ENCODE data around the gene ATP1A4.

ATP1A4 gene

DNA sequence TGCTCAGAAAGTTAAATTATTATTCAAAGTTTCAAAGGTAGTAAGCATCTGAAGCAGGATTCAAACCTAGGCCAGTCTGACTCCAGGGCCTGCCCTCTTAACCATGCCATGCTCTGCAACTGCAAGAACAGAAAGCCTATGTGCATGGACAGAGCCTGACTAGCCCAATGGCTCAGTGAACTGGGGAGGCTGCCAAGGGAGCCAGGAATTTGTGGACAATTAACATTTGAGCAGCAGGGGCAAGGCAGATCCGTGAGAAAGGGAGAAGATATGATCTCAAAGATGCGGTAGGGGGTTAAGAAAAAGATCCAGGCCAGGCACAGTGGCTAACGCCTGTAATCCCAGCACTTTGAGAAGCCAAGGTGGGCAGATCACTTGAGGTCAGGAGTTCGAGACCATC, 6.5 kb upstream of the ATP1A4 start:
- no peak for DNase-seq (ENCODE audit: low spot score)

DNA sequence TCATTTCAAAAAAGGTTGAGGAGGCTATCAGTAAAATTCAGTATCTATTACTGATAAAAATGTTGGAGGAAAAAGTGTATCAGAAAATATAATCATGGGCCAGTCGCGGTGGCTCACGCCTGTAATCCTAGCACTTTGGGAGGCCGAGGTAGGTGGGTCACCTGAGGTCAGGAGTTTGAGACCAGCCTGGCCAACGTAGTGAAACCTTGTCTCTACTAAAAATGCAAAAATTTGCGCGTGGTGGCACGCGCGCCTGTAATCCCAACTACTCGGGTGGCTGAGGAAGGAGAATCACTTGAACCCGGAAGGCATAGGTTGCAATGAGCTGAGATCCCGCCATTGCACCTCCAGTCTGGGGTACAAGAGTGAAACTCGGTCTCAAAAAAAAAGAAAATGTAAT, 5.3 kb upstream of the ATP1A4 start:
- no peak for DNase-seq (ENCODE audit: low spot score)

GRCh38 chr1:160148121-160148520, 3.3 kb upstream of the ATP1A4 start:
- DNase-seq (ENCODE audit: low spot score): no peak

- DNase-seq (ENCODE audit: low spot score): no peak
Observed at GRCh38 chr1:160149233-160149632, 2.2 kb upstream of the ATP1A4 start.

- DNase-seq (ENCODE audit: low spot score): no peak
Observed at GRCh38 chr1:160149716-160150115, 1.7 kb upstream of the ATP1A4 start.

GRCh38 chr1:160154790-160155189, 3.4 kb downstream of the ATP1A4 start:
- no peak for DNase-seq (ENCODE audit: low spot score)

DNA sequence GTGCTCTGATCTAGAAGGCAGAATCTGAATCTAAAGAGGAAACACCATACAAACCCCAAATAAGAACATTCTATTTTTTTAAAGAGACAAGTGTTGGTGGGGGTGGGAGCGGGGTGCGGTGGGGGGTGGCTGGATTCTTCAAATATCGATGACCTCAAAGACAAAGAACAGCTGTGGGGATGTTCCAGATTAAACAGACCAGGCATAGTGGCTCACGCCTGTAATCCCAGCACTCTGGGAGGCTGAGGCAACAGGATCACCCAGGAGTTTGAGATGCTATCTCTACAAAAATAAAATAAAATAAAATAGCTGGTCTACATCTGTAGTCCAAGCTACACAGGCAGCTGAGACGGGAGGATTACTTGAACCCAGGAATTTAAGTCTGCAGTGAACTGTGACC, 5.0 kb downstream of the ATP1A4 start:
- no peak for DNase-seq (ENCODE audit: low spot score)

DNA sequence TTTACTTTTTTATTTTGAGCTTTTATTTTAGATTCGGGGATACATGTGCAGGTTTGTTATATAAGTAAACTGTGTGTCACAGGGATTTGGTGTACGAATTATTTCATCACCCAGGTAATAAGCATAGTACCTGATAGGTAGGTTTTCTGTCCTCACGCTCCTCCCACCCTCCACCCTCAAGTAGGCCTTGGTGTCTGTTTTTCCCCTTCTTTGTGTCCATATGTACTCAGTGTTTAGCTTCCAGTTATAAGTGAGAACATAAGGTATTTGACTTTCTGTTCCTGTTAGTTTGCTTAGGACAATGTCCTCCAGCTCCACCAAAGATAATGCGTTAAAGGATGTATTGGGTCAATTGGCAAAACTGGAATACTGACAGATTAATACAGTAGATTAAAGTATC, 5.8 kb downstream of the ATP1A4 start:
- DNase-seq (ENCODE audit: low spot score): no peak

- no peak for DNase-seq (ENCODE audit: low spot score)
Observed at GRCh38 chr1:160158031-160158430, 6.6 kb downstream of the ATP1A4 start.

DNA sequence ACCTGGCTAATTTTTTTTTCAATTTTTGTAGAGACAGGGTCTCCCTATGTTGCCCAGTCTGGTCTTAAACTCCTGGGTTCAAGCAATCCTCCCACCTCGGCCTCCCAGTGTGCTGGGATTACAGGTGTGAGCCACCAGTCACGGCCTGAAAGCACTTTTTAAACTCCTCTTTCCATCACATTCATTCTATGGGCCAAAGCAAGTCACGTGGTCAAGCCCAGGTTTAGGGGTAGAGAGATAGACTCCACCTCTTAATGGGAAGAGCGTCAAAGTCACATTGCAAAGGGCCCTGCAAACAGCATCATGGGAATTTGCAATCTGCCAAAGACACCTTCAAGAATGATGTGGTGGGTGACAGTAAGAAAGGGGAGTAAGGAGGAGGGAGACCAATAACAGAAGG, 7.1 kb downstream of the ATP1A4 start:
- no peak for DNase-seq (ENCODE audit: low spot score)

DNA sequence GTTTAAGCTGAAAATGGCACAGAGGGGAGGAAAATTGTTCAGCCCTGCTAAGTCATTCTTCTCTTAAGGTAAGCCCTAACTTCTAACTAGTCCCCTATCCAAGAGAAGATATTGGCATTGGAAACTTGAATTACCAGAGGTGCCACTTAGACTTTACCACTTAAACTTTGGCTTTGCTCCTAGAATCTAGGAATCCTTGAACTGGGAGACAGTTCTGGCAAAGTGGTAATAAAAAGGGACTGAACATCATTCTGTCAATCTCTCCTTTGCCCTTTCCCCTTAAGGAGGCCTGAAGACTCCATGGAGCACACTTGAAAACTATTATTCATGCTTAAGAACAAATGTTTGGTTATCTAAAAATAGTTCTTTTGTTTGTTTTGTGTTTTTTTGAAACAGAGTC, 8.4 kb downstream of the ATP1A4 start:
- no peak for DNase-seq (ENCODE audit: low spot score)

- DNase-seq (ENCODE audit: low spot score): no peak
Observed at GRCh38 chr1:160161965-160162705, 10.7 kb downstream of the ATP1A4 start.

DNA sequence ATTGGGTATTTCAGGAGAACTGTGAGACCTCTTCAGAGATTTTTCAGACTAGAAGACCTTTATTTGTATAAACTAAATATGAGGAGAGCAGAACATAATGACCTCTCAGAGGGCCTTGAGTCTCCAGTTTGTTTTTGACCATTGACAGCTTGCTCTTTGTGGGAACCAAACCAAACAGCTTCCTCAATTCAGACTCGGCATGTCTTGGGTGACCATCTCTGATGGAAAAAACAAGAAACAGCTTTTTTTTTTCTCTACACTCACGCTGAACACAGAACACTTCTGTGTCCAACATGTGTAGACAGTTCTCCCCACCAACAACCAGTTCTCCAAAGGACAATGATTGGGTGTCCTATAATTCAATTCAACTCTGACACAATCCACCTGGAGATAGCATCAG, 11.5 kb downstream of the ATP1A4 start:
- DNase-seq (ENCODE audit: low spot score): no peak

- DNase-seq (ENCODE audit: low spot score): no peak
Observed at GRCh38 chr1:160163615-160164014, 12.2 kb downstream of the ATP1A4 start.

DNA sequence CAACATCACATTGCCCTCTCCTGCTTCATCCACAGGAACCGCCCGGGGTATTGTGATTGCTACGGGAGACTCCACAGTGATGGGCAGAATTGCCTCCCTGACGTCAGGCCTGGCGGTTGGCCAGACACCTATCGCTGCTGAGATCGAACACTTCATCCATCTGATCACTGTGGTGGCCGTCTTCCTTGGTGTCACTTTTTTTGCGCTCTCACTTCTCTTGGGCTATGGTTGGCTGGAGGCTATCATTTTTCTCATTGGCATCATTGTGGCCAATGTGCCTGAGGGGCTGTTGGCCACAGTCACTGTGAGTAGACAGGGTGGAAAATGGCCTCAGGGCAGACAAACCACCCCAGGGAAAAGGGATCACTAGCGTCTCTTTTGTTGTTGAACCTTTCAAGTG, 12.7 kb downstream of the ATP1A4 start:
- no peak for DNase-seq (ENCODE audit: low spot score)

DNA sequence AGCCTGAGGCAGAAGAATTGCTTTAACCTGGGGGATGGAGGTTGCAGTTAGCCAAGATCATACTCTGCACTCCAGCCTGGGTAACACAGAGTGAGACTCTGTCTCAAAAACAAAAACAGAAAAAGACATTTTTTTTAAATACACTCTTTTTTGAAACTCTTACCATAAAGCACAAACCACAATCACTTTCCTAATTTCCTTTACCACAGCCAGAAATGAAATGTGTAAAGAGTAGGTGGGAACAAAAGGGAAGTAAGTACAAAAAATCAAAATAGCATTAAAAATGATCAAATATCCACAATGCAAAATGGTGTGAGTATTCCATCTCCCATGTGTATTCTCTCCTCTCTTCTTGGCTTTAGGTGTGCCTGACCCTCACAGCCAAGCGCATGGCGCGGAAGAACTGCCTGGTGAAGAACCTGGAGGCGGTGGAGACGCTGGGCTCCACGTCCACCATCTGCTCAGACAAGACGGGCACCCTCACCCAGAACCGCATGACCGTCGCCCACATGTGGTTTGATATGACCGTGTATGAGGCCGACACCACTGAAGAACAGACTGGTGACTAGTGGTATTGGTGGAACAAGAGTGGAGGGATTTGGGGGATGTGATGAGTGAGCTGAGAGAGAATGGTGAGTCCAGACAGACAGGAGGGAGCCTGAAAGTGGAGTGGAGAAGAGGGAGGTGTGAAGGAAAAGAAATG, 14.9 kb downstream of the ATP1A4 start:
- no peak for DNase-seq (ENCODE audit: low spot score)

- DNase-seq (ENCODE audit: low spot score): no peak
Observed at GRCh38 chr1:160167056-160167455, 15.7 kb downstream of the ATP1A4 start.

DNA sequence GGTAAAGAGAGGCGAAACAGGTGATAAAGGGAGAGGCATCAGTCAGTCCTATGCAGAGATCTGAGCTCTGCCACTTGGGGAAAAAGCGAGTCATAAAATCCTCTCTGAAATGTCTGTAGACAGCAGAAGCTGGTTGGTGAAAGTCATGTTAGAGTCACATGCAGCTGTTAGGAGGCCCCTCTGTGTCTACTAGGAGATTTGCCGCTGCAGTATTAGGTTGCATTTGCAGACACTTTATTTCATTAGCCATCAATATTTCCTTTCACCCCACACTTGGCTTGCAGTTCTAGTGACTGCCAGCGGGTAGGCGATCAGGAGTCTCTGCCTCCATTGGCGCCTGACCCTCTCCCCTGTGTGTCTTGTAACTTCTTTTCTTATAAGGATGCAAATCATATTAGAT, 16.2 kb downstream of the ATP1A4 start:
- no peak for DNase-seq (ENCODE audit: low spot score)

DNA sequence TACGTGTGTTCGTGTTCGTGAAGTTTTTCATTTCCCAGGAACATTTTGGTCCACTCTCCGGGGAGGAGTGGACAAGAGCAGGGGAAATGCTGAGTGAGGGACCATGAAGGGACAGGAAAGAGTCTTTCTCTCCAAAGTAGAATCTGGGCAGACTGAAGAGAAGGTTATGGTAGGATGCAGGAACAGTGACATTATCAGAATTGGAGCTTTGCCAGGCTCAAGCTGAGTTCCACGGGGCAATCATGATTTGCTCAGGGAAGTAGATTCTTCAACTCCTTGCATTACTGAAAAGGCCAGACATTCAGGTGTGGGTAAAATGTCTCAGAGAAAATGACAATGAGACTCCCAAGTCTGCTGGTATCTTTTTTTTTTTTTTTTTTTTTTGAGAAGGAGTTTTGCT, 16.6 kb downstream of the ATP1A4 start:
- DNase-seq (ENCODE audit: low spot score): no peak

GRCh38 chr1:160168609-160169369, 17.4 kb downstream of the ATP1A4 start:
- DNase-seq (ENCODE audit: low spot score): no peak

DNA sequence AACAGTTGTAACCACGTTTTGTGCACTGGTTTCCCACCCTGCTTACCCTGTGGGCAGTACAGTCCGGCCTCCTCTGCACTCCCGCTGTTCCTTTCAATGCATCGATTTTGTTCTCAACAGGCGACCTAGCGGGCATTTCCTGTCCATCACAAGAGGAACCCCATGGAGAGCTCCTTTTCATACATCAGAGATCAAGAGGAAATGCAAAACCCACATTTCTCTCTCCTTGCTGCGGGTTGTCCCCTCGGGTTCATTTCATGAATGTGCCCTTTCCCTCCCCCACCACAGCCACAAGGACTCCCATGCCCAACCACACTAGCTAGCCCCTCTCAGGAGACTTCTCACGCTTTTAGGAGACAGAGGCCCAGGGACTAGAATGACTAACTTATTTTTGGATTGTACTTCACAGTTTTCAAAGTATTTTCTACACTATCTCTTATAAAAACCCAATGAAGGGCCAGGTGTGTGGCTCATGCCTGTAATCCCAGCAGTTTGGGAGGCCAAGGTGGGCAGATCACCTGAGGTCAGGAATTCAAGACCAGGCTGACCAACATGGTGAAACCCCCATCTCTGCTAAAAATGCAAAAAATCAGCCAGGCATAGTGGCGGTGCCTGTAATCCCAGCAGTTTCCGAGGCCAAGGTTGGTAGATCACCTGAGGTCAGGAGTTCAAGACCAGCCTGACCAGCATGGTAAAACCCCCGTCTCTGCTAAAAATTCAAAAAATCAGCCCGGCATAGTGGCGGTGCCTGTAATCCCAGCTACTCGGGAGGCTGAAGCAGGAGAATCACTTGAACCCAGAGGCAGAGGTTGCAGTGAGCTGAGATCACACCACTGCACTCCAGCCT, 18.4 kb downstream of the ATP1A4 start:
- no peak for DNase-seq (ENCODE audit: low spot score)

GRCh38 chr1:160171354-160171753, 20.0 kb downstream of the ATP1A4 start:
- DNase-seq (ENCODE audit: low spot score): no peak

Measured in LoVo (cell line).